GM10248 (cell line): ENCODE results near the gene REEP3.
"Not testable (repeated sequence)": the region's sequence is repeated elsewhere in the genome, so short reads cannot be mapped to it uniquely, and the experiment has no call there.

Experiments
- CTCF ChIA-PET: fragments of 300-600 bp; sonication (Branson Sonifier 250); formaldehyde crosslinking; extraction: SDS; loops from one replicate; lab custom pipeline; 2021; ENCODE audit warnings: antibody characterized with exemption; lab: Yijun Ruan, JAX
- POLR2A ChIA-PET: fragments of 350-650 bp; sonication (Branson Sonifier 250); formaldehyde crosslinking; extraction: SDS; loops from one replicate; lab custom pipeline; 2020; ENCODE audit warnings: antibody characterized with exemption; lab: Yijun Ruan, JAX
- DNase-seq: peaks from one replicate; pipeline ENCODE4 v3.0.0; 2012; ENCODE audit errors: extremely low spot score
- TF ChIP-seq, protein P1 (sequence below): IDR thresholded peaks from 2 replicates; pipeline ENCODE4 v1.5.1; 2012; ENCODE audit warnings: mild to moderate bottlenecking, low read depth; ENCODE audit errors: extremely low read depth, missing control alignments, control extremely low read depth

The REEP3 gene

GRCh38 chr10:63644418-63645142, 123.4 kb downstream of the REEP3 start:
- CTCF ChIA-PET: interaction anchor here (1.0 to 1.7 kb wide), 5 partner anchors 11 to 75 kb away, joined by 3 to 8 read pairs (median 3); no protein-coding TSS in a partner anchor
- POLR2A ChIA-PET: interaction anchor here (0.7 kb wide), 1 partner anchor 321 kb away, joined by 4 read pairs; no protein-coding TSS in a partner anchor
- DNase-seq: no peak
- TF ChIP-seq, protein P1, sequence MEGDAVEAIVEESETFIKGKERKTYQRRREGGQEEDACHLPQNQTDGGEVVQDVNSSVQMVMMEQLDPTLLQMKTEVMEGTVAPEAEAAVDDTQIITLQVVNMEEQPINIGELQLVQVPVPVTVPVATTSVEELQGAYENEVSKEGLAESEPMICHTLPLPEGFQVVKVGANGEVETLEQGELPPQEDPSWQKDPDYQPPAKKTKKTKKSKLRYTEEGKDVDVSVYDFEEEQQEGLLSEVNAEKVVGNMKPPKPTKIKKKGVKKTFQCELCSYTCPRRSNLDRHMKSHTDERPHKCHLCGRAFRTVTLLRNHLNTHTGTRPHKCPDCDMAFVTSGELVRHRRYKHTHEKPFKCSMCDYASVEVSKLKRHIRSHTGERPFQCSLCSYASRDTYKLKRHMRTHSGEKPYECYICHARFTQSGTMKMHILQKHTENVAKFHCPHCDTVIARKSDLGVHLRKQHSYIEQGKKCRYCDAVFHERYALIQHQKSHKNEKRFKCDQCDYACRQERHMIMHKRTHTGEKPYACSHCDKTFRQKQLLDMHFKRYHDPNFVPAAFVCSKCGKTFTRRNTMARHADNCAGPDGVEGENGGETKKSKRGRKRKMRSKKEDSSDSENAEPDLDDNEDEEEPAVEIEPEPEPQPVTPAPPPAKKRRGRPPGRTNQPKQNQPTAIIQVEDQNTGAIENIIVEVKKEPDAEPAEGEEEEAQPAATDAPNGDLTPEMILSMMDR: no peak

GRCh38 chr10:63645195-63645594, 124.0 kb downstream of the REEP3 start:
- ChIA-PET POLR2A (interaction anchor here (0.7 kb wide), 1 partner anchor 322 kb away, joined by 4 read pairs; no protein-coding TSS in a partner anchor), CTCF (interaction anchor here (0.8 to 1.7 kb wide), 6 partner anchors 12 to 74 kb away, joined by 3 to 8 read pairs (median 3); no protein-coding TSS in a partner anchor)
- no peak for DNase-seq
- TF ChIP-seq, protein P1: no peak

DNA sequence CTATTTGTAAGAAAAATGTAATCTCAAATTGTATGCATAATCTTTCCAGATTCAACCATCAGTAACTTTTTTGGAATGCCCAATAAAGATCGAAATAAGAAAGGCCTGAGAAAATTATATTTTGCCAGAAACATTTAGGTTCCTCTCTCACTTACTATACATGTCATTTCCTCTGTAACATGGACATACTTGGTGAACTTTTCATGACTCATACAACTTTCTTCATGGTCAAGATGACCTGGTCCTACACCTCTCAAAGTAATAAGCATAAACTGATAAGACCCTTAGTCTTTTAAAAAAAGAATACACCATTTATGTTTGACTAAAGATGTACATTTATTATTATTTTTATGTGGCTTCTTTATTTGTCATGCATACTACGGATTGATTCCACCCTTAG, 125.3 kb downstream of the REEP3 start:
- POLR2A ChIA-PET: no interaction called here
- TF ChIP-seq, protein P1: no peak
- DNase-seq: no peak
- CTCF ChIA-PET: no interaction called here

- DNase-seq: no peak
- TF ChIP-seq, protein P1: no peak
- ChIA-PET CTCF (interaction anchor here (0.7 to 1.6 kb wide), 2 partner anchors 22 to 114 kb away, joined by 3 read pairs; no protein-coding TSS in a partner anchor), POLR2A (no interaction called here)
Measured at GRCh38 chr10:63651864-63652263, 130.7 kb downstream of the REEP3 start.

GRCh38 chr10:63653747-63654146, 132.5 kb downstream of the REEP3 start:
- ChIA-PET CTCF (no interaction called here), POLR2A (no interaction called here)
- TF ChIP-seq, protein P1: no peak
- DNase-seq: no peak

DNA sequence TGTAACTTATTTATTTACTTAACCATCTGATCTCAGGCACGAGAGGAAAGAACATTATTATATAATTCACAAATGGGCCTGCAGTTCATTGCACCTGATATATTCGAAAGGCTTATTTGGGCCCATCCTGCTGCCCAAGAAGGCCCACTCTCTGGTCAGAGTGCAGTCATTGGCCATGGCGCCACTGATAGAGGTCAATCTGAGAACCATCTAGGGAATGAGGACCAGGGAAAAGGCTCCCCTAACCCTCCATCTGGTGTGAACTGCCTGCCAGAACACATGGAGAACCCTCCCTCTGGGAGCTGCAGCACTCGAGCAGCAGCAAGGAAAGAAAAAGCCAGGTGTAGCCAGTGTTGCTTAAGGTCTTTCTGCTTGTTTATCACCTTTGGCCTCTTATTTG, 136.6 kb downstream of the REEP3 start:
- CTCF ChIA-PET: interaction anchor here (0.8 to 1.7 kb wide), 3 partner anchors 15 to 62 kb away, joined by 4 to 7 read pairs (median 4); no protein-coding TSS in a partner anchor
- no peak for DNase-seq
- POLR2A ChIA-PET: interaction anchor here (0.7 kb wide), 1 partner anchor 9 kb away, joined by 3 read pairs; no protein-coding TSS in a partner anchor
- TF ChIP-seq, protein P1: no peak

DNA sequence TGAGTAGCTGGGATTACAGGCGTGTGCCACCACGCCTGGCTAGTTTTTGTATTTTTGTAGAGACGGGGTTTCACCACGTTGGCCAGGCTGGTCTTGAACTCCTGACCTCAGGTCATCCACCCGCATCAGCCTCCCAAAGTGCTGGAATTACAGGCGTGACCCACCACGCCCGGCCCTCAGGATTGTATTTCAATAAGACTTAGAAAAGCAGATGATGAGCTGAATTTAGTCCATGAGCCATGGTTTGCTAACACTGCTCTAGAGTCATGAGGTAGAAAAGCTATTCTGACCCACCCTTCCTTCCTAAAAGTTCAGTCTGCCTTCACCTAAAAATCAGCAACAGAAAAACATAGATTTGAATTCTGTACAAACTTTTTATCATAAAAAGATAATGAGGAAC, 139.7 kb downstream of the REEP3 start:
- POLR2A ChIA-PET, DNase-seq: not testable (repeated sequence)
- CTCF ChIA-PET: interaction anchor here (1.0 to 2.2 kb wide), 4 partner anchors 9 to 32 kb away, joined by 3 to 7 read pairs (median 4); no protein-coding TSS in a partner anchor
